ENCODE data around the gene ACTR10. TPM values are rescaled to one million over a fixed set of nuclear protein-coding genes. Genes with fewer than 3 reads are reported as not detected.

The ACTR10 gene
- total and polyA plus RNA-seq, 2 experiments from 2014 or later = 106 to 112 TPM

DNA sequence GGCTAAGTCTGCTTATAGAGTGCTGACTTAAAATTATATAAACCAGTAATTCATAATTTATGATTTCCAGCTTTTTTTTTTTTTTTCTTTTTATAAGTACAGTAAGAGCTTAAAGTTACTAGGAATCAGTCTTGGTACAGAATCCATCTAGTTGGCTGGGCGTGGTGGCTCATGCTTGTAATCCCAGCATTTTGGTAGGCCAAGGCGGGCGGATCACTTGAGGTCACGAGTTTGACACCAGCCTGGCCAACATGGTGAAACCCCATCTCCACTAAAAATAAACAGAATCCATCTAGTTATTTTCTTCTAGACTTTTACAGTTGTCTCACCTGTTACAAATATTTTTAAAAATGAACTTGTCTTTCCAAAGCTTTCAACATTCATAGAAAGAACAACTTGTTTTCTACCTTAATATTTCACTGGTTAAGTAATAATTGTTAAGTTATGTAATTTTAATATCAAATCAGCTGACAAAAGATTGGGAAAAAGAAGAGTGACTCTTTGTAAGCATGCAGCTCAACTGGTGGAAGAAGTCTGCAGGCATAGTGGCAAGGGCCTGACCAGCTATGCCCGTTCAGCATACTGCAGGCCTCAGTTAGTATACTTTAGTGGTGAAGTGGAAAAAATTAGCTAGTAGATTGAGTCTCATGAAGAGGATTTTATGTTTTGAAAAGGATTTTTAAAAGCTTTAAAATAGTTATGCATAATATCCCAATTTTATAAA lies 27.3 kb downstream of the ACTR10 start:
- H4K20me1 ChIP-seq (ENCODE audit: insufficient read depth, poor library complexity, severe bottlenecking) = no peaks in the 10 kb centered on the region
- WGBS (ENCODE audit: low lambda C conversion rate, missing lambda C conversion rate) = over 99% methylated on average over 5 of the region's 5 CpGs
- no peak overlapping the region for H2AFZ ChIP-seq
- no peak overlapping the region for H3K27ac ChIP-seq
- H3K4me2 ChIP-seq = no peak overlapping the region
- no peak overlapping the region for H3K4me3 ChIP-seq
- H3K27me3 ChIP-seq = no peaks in the 10 kb centered on the region
- no peaks in the 10 kb centered on the region for H3K4me1 ChIP-seq (ENCODE audit: insufficient read depth)
- H3K9me3 ChIP-seq (ENCODE audit: low read depth) = no peaks in the 10 kb centered on the region
- no peaks in the 10 kb centered on the region for H3K36me3 ChIP-seq (replicated peaks; ENCODE audit: insufficient read depth, low read depth)
- H3K9me2 ChIP-seq (replicated peaks; ENCODE audit: insufficient read depth) = no peaks in the 10 kb centered on the region
- TF ChIP-seq EZH2phosphoT487 (IDR thresholded peaks at IDR 0.05; ENCODE audit: low read depth, severe bottlenecking, unreplicated experiment) (no peak), EZH2 (IDR thresholded peaks at IDR 0.05; ENCODE audit: borderline replicate concordance) (no peak)
- TF ChIP-seq, protein P1, sequence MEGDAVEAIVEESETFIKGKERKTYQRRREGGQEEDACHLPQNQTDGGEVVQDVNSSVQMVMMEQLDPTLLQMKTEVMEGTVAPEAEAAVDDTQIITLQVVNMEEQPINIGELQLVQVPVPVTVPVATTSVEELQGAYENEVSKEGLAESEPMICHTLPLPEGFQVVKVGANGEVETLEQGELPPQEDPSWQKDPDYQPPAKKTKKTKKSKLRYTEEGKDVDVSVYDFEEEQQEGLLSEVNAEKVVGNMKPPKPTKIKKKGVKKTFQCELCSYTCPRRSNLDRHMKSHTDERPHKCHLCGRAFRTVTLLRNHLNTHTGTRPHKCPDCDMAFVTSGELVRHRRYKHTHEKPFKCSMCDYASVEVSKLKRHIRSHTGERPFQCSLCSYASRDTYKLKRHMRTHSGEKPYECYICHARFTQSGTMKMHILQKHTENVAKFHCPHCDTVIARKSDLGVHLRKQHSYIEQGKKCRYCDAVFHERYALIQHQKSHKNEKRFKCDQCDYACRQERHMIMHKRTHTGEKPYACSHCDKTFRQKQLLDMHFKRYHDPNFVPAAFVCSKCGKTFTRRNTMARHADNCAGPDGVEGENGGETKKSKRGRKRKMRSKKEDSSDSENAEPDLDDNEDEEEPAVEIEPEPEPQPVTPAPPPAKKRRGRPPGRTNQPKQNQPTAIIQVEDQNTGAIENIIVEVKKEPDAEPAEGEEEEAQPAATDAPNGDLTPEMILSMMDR (IDR thresholded peaks at IDR 0.05; ENCODE audit: poor library complexity) = no peak
- no peak for DNase-seq (ENCODE audit: low spot score)
- H3K79me2 ChIP-seq = no peaks in the 10 kb centered on the region

DNA sequence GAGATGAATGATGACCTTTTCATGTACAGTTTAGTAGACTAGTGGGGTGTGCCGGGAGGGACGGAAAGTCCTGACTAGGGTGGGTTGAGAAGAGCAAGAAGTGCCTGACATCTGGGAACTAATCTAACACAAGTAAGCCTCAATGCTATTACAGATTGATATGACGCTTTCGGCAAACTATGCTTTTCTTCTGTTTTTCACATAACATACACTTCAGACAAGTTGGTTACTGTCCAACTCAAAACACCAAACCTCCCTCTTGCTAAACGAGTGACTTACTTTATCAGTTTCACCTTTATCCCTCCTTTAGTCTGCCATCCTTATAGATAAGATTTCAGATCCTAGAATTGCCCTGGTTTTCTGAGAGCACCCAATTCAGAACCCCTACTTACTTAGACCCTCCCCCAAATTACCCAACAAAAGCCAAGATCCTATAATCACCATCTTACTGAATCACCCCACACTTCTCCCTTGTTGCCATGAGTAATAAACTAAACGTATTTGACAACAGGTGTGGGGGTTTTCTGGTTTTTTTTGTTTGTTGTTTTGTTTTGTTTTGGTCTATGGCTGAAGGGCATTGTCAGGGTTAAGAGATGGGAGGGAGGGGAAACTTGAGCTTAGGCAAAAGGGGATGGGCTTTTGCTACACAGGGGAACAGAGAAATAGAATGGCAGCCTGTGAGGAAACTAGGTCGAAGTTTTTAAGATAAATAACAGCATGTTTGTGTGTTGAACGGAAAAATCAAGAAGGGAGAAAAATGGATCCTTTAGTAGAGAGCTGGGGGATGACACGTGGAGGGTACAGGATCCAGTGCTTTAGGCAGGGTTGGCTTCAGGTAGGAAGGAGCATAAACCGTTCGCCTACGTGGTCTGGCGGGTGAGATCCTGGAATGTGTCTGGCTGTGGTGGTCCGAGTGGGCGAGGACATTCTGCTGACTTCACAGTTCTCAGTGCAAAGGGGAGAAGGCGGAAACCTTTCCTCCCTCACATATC lies 38.6 kb downstream of the ACTR10 start:
- DNase-seq (ENCODE audit: low spot score) = peak; percentile 54
- peak overlapping the region; percentile 88 for H3K27ac ChIP-seq
- no peaks in the 10 kb centered on the region for H3K9me3 ChIP-seq (ENCODE audit: low read depth)
- no peaks in the 10 kb centered on the region for H3K9me2 ChIP-seq (replicated peaks; ENCODE audit: insufficient read depth)
- peak overlapping the region; percentile 73 for H3K4me2 ChIP-seq
- H4K20me1 ChIP-seq (ENCODE audit: insufficient read depth, poor library complexity, severe bottlenecking) = no peaks in the 10 kb centered on the region
- H3K27me3 ChIP-seq = no peaks in the 10 kb centered on the region
- TF ChIP-seq EZH2 (IDR thresholded peaks at IDR 0.05; ENCODE audit: borderline replicate concordance) = no peak
- TF ChIP-seq, protein P1 (IDR thresholded peaks at IDR 0.05; ENCODE audit: poor library complexity) = no peak
- no peak for TF ChIP-seq EZH2phosphoT487 (IDR thresholded peaks at IDR 0.05; ENCODE audit: low read depth, severe bottlenecking, unreplicated experiment)
- H3K4me3 ChIP-seq = peak overlapping the region; percentile 65
- WGBS (ENCODE audit: low lambda C conversion rate, missing lambda C conversion rate) = 38% methylated on average over 16 of the region's 16 CpGs
- H2AFZ ChIP-seq = peak overlapping the region; percentile 63
- no peaks in the 10 kb centered on the region for H3K36me3 ChIP-seq (replicated peaks; ENCODE audit: insufficient read depth, low read depth)
- no peaks in the 10 kb centered on the region for H3K4me1 ChIP-seq (ENCODE audit: insufficient read depth)
- H3K79me2 ChIP-seq = no peaks in the 10 kb centered on the region

DNA sequence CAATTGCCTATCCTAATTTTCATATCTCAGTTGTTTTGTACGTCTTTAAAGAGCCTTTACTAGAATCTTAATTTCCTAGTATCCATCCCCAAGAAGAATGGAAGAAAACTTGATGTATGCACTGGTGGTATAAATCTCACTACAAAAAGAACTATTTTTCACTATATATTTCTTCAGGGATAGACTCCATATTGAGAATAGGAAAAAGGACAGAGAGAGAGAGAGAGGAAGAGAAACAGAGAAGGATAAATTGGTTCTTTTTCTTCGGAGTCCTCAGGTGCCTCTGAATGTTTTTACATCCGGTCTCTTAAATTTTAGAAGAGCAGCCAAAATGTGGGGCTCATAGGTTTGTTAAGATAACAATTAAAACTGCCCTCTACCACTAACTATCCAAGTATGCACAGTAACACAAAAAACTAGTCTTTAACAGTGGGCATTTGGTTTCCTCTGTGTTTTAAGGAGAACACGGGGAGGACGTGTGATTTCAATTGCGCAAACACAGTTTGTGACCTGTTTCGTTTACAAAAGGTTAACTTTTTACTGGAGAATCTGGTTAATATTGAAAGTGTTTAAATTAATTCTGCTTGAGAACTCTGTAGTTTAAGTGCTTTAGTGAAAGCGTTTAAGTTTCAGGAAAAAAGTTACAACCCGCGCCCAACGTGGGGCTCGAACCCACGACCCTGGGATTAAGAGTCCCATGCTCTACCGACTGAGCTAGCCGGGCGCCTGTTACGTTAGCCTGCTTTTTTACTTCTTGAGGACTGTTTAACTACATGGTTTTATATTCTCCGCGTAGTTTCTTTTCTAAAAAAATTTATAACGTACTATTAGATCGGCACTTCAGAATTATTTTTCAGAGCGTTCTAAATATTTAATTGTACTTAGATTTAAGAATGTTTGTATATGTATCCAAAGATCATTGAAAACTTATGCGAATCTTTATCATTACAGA lies 39.6 kb downstream of the ACTR10 start:
- TF ChIP-seq, protein P1 (IDR thresholded peaks at IDR 0.05; ENCODE audit: poor library complexity) = no peak
- TF ChIP-seq EZH2phosphoT487 (IDR thresholded peaks at IDR 0.05; ENCODE audit: low read depth, severe bottlenecking, unreplicated experiment) (no peak), EZH2 (IDR thresholded peaks at IDR 0.05; ENCODE audit: borderline replicate concordance) (no peak)
- Histone ChIP-seq H3K27ac (peak overlapping the region; percentile 88), H3K36me3 (replicated peaks; ENCODE audit: insufficient read depth, low read depth) (no peaks in the 10 kb centered on the region), H3K9me3 (ENCODE audit: low read depth) (no peaks in the 10 kb centered on the region), H3K4me1 (ENCODE audit: insufficient read depth) (no peaks in the 10 kb centered on the region), H3K4me3 (peak overlapping the region; percentile 65), H3K4me2 (peak overlapping the region; percentile 73), H4K20me1 (ENCODE audit: insufficient read depth, poor library complexity, severe bottlenecking) (no peaks in the 10 kb centered on the region), H3K9me2 (replicated peaks; ENCODE audit: insufficient read depth) (no peaks in the 10 kb centered on the region), H3K79me2 (no peaks in the 10 kb centered on the region), H2AFZ (peak overlapping the region; percentile 84), H3K27me3 (no peaks in the 10 kb centered on the region)
- 7% methylated on average over 23 of the region's 23 CpGs for WGBS (ENCODE audit: low lambda C conversion rate, missing lambda C conversion rate)
- DNase-seq (ENCODE audit: low spot score) = peak; percentile 84

Measured in hepatocyte (in vitro differentiated cells).